ENCODE results near the gene FGD1. TPM values are rescaled to one million over a fixed set of nuclear protein-coding genes. Genes with fewer than 3 reads are reported as not detected.

Gene FGD1
- total RNA-seq, 1 experiment from 2014 or later = 5.8 TPM

DNA sequence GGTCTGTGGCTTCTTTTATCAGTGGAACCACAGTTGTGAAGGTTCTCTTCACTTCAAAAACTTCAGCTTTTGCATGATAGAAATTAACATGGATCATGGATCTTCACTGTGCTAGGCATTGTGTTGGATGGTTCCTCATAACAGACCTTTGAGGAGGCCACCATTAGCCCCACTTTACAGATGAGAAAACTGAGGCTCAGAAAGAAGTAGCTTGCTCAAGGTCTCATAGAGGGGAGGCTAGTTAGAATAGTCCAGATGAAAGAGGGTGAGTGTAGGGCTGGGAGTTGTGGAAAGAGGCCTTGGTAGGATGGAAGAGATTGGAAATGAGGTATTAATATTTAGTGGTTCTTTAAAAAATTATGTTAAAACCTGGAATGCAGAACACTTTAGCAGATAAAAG lies 53.2 kb downstream of the FGD1 start:
- ATAC-seq = no peak
- Histone ChIP-seq H3K4me3 (replicated peaks in 1 of 2; ENCODE audit: low read depth in 1 of 2, low read length in 2 of 2) (no peak overlapping the region), H3K9ac (ENCODE audit: low read length) (no peak overlapping the region), H3K9me2 (ENCODE audit: insufficient read depth) (no peaks in the 10 kb centered on the region), H3K9me3 (ENCODE audit: control insufficient read depth in 1 of 2, insufficient read depth in 1 of 2, low read depth in 1 of 2, low read length in 2 of 2) (no peaks in the 10 kb centered on the region), H3K27ac (ENCODE audit: low read depth, low read length) (no peak overlapping the region), H2AFZ (ENCODE audit: low read depth, low read length, poor library complexity, severe bottlenecking) (no peak overlapping the region), H3K27me3 (ENCODE audit: insufficient read depth, low read length) (no peaks in the 10 kb centered on the region), H3K4me2 (ENCODE audit: low read length) (no peak overlapping the region), H4K20me1 (ENCODE audit: insufficient read depth) (no peaks in the 10 kb centered on the region), H3K79me2 (ENCODE audit: insufficient read depth, low read length) (peaks cover 42% of the 10 kb centered on the region), H3K36me3 (ENCODE audit: control insufficient read depth in 1 of 2, insufficient read depth in 2 of 2, low read length in 2 of 2) (peaks cover 0 to 3% of the 10 kb centered on the region in 2 experiments; a peak in 2 of 4 replicates), H3K4me1 (ENCODE audit: control insufficient read depth in 1 of 2, insufficient read depth in 2 of 2, low read length in 2 of 2) (peaks cover 5 to 9% of the 10 kb centered on the region in 2 experiments; a peak in 3 of 4 replicates)
- BruUV-seq (replicated peaks) = no TSS peak
- TF ChIP-seq, protein P1, sequence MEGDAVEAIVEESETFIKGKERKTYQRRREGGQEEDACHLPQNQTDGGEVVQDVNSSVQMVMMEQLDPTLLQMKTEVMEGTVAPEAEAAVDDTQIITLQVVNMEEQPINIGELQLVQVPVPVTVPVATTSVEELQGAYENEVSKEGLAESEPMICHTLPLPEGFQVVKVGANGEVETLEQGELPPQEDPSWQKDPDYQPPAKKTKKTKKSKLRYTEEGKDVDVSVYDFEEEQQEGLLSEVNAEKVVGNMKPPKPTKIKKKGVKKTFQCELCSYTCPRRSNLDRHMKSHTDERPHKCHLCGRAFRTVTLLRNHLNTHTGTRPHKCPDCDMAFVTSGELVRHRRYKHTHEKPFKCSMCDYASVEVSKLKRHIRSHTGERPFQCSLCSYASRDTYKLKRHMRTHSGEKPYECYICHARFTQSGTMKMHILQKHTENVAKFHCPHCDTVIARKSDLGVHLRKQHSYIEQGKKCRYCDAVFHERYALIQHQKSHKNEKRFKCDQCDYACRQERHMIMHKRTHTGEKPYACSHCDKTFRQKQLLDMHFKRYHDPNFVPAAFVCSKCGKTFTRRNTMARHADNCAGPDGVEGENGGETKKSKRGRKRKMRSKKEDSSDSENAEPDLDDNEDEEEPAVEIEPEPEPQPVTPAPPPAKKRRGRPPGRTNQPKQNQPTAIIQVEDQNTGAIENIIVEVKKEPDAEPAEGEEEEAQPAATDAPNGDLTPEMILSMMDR (IDR thresholded peaks at IDR 0.05 in 2 of 3, conservative IDR thresholded peaks at IDR 0.05 in 1 of 3; ENCODE audit: borderline replicate concordance in 1 of 3, insufficient read depth in 1 of 3, low read depth in 2 of 3, low read length in 2 of 3) = no peak
- no peak for TF ChIP-seq YY1 (IDR thresholded peaks at IDR 0.05; ENCODE audit: extremely low read depth, insufficient replicate concordance, low read depth, low read length)
- no peak for TF ChIP-seq CBX3 (IDR thresholded peaks at IDR 0.05; ENCODE audit: low read depth)
- TF ChIP-seq RAD21 (IDR thresholded peaks at IDR 0.05; ENCODE audit: low read depth) = no peak
- TF ChIP-seq POLR2AphosphoS5 (IDR thresholded peaks at IDR 0.05; ENCODE audit: low read depth, low read length) = no peak
- no peak for TF ChIP-seq ELF1 (IDR thresholded peaks at IDR 0.05; ENCODE audit: borderline replicate concordance, low read depth)
- TF ChIP-seq SIN3A (IDR thresholded peaks at IDR 0.05; ENCODE audit: low read depth) = no peak
- TF ChIP-seq, protein P2, sequence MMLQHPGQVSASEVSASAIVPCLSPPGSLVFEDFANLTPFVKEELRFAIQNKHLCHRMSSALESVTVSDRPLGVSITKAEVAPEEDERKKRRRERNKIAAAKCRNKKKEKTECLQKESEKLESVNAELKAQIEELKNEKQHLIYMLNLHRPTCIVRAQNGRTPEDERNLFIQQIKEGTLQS (IDR thresholded peaks at IDR 0.05) = no peak
- TF ChIP-seq JUND (IDR thresholded peaks at IDR 0.05) = no peak
- no peak for DNase-seq (ENCODE audit: low read depth, low spot score)
- intact Hi-C loops (cut with micrococcal nuclease) = loop anchor here (10.0 kb wide), 1 partner anchor 258 kb away; the partner anchor contains the start of gene FAM120C
- POLR2A ChIA-PET = no interaction called here
- RAD21 ChIA-PET (ENCODE audit: low non-redundant PET in 1 of 2, low total read pairs in 2 of 2, uncharacterized antibody in 2 of 2, unreplicated experiment in 2 of 2) = no interaction called here
- CTCF ChIA-PET = no interaction called here
